Endothelial cell of umbilical vein (primary cell): ENCODE results near the gene SRBD1. TPM values are rescaled to one million over a fixed set of nuclear protein-coding genes. Genes with fewer than 3 reads are reported as not detected.

Experiments
- BruUV-seq: library from RNA; stranded (reverse); fragments of 400-500 nt; replicated peaks from 2 replicates; lab custom pipeline; 2021; lab: Mats Ljungman, UMichigan
- CTCF ChIA-PET: fragments of 300-600, 350-600 bp; sonication (Branson Sonifier 250); formaldehyde crosslinking; loops from one replicate; lab custom pipeline; 2021; ENCODE audit warnings: antibody characterized with exemption, inconsistent platforms; lab: Charles Lee
- POLR2A ChIA-PET: fragments of 300-600, 350-600 bp; sonication (Branson Sonifier 250); formaldehyde crosslinking; loops from one replicate; lab custom pipeline; 2021; ENCODE audit warnings: antibody characterized with exemption, inconsistent platforms; lab: Charles Lee
- DNase-seq: peaks from one replicate; pipeline ENCODE4 v3.0.0-alpha.2; 2011; ENCODE audit warnings: low read depth, low spot score
- FAIRE-seq: peaks from 2 replicates; lab custom pipeline; 2011; peaks lifted over from hg19 to GRCh38; lab: Jason Lieb, UNC
- H2AFZ ChIP-seq: 2 replicates; pipeline ENCODE4 v1.6.0; 2012; ENCODE audit warnings: low read depth, low read length, control low read depth, inconsistent platforms
- H3K27ac ChIP-seq: 2 replicates; pipeline ENCODE4 v1.5.1; 2011; ENCODE audit warnings: low read depth, mild to moderate bottlenecking, control low read depth, low read length, moderate library complexity; ENCODE audit not compliant: insufficient read depth
- H3K27me3 ChIP-seq, 2 experiments: 2 replicates each; pipeline versions ENCODE4 v1.6.0 to v1.6.1; 2011; ENCODE audit warnings: low read length in 2 of 2, mixed read lengths in 1 of 2; ENCODE audit not compliant: control insufficient read depth in 2 of 2, insufficient read depth in 2 of 2
- H3K36me3 ChIP-seq, 2 experiments: 2 replicates in 1 of 2; 3 replicates in 1 of 2; pipeline ENCODE4 v1.5.1; 2011; ENCODE audit warnings: low read length in 2 of 2, mild to moderate bottlenecking in 1 of 2, moderate library complexity in 1 of 2; ENCODE audit not compliant: control insufficient read depth in 2 of 2, insufficient read depth in 2 of 2; ENCODE audit errors: extremely low read depth in 1 of 2
- H3K4me1 ChIP-seq: 3 replicates; pipeline ENCODE4 v1.5.1; 2011; ENCODE audit warnings: mild to moderate bottlenecking, low read length; ENCODE audit not compliant: control insufficient read depth, insufficient read depth; ENCODE audit errors: extremely low read depth
- H3K4me2 ChIP-seq: 2 replicates; pipeline ENCODE4 v1.6.1; 2011; ENCODE audit warnings: low read length, control low read depth, mixed read lengths; ENCODE audit not compliant: insufficient read depth
- H3K4me3 ChIP-seq, 3 experiments: fragments of 200-600 bp in 1 of 3; sonication (generic), shearing (Covaris generic) in 1 of 3; replicated peaks in 1 of 3; 2 replicates each; pipeline ENCODE4 v1.5.1; 2011 to 2016; ENCODE audit warnings: control low read depth in 3 of 3, low read length in 3 of 3, mild to moderate bottlenecking in 2 of 3, inconsistent platforms in 1 of 3, low read depth in 1 of 3, moderate library complexity in 1 of 3; ENCODE audit not compliant: insufficient read depth in 1 of 3
- H3K79me2 ChIP-seq: 2 replicates; pipeline ENCODE4 v1.6.0; 2012; ENCODE audit warnings: low read length, inconsistent platforms; ENCODE audit not compliant: control insufficient read depth, insufficient read depth
- H3K9ac ChIP-seq: replicated peaks from 2 replicates; pipeline ENCODE3; 2011; ENCODE audit warnings: low read length, control low read depth; ENCODE audit not compliant: insufficient read depth; ENCODE audit errors: extremely low read depth
- H3K9me1 ChIP-seq: replicated peaks from 3 replicates; pipeline ENCODE4 v1.6.0; 2011; ENCODE audit warnings: mild to moderate bottlenecking, low read length; ENCODE audit not compliant: control insufficient read depth, insufficient read depth; ENCODE audit errors: extremely low read depth
- H3K9me3 ChIP-seq: replicated peaks from 2 replicates; pipeline ENCODE4 v1.5.1; 2012; ENCODE audit warnings: low read length, inconsistent platforms; ENCODE audit not compliant: control insufficient read depth, insufficient read depth
- H4K20me1 ChIP-seq: replicated peaks from 2 replicates; pipeline ENCODE3; 2011; ENCODE audit warnings: mild to moderate bottlenecking, low read length; ENCODE audit not compliant: control insufficient read depth, insufficient read depth; ENCODE audit errors: extremely low read depth
- EZH2 ChIP-seq: IDR thresholded peaks from 2 replicates; pipeline ENCODE4 v1.6.1; 2012; ENCODE audit warnings: borderline replicate concordance, low read depth, mild to moderate bottlenecking, moderate library complexity, low read length, inconsistent platforms; ENCODE audit not compliant: severe bottlenecking
- FOS ChIP-seq: IDR thresholded peaks from 2 replicates; pipeline ENCODE4 v1.6.1; 2011; ENCODE audit warnings: mild to moderate bottlenecking, low read length, moderate library complexity, borderline replicate concordance; ENCODE audit not compliant: insufficient read depth
- GATA2 ChIP-seq: IDR thresholded peaks from 2 replicates; pipeline ENCODE4 v1.7.0; 2011; ENCODE audit warnings: low read depth, mild to moderate bottlenecking, moderate library complexity, mixed read lengths, low read length; ENCODE audit not compliant: insufficient read length, insufficient read depth
- JUN ChIP-seq: IDR thresholded peaks from 2 replicates; pipeline ENCODE4 v1.6.1; 2011; ENCODE audit warnings: borderline replicate concordance, low read depth; ENCODE audit not compliant: insufficient read length, insufficient read depth
- MYC ChIP-seq: IDR thresholded peaks from one replicate; pipeline ENCODE4 v1.6.1; 2011; ENCODE audit warnings: mild to moderate bottlenecking, low read depth, low read length
- POLR2A ChIP-seq: IDR thresholded peaks from 2 replicates; pipeline ENCODE4 v1.6.1; 2012; ENCODE audit warnings: low read depth, mild to moderate bottlenecking, control low read depth, low read length
- POLR2AphosphoS5 ChIP-seq: IDR thresholded peaks from 2 replicates; pipeline ENCODE4 v1.6.1; 2012; ENCODE audit warnings: low read depth, mild to moderate bottlenecking, control low read depth, low read length, moderate library complexity; ENCODE audit not compliant: insufficient read depth
- dilution Hi-C: fragments of 300-500 bp; cut with MboI; formaldehyde crosslinking; loops from one replicate; pipeline ENCODE4 v1.15.0; 2019; ENCODE audit warnings: low sequenced_read_pairs; ENCODE audit not compliant: extremely low pct_ligation_motif_present
- intact Hi-C: fragments of 100-400 bp; cut with micrococcal nuclease; formaldehyde crosslinking; loops from one replicate; pipeline ENCODE4 v1.10.0; 2022
- polyA plus RNA-seq, 4 experiments: library from polyadenylated mRNA; depleted of rRNA in 3 of 4; stranded (reverse) in 3 of 4; unstranded in 1 of 4; fragments of >200 nt; gene quantifications; 2 replicates each; pipeline versions ENCODE4 v1.2.1 to v1.2.3, GENCODE V29; 2011 to 2012; ENCODE audit warnings: missing spikeins in 1 of 4
- total RNA-seq: library from RNA; stranded (reverse); gene quantifications from 2 replicates; pipeline ENCODE4 v1.2.3, GENCODE V29; 2021
- TF ChIP-seq, protein P1 (sequence below): IDR thresholded peaks from 2 replicates; pipeline ENCODE4 v1.6.1; 2011; ENCODE audit not compliant: insufficient read depth, insufficient read length
- TF ChIP-seq, protein P2 (sequence below), 2 donors: IDR thresholded peaks; 1 replicate in 1 of 2; 2 replicates in 1 of 2; pipeline ENCODE4 v1.5.1; 2011; ENCODE audit warnings: low read length in 2 of 2, mild to moderate bottlenecking in 2 of 2, moderate library complexity in 2 of 2, control low read depth in 1 of 2, inconsistent platforms in 1 of 2, low read depth in 1 of 2; ENCODE audit not compliant: insufficient read depth in 1 of 2; ENCODE audit errors: extremely low read depth in 1 of 2

SRBD1 gene
- total and polyA plus RNA-seq, 2 donors (not counting 3 experiments of a cell fraction or from before 2014, with no cell fraction given), result 3.7 to 12.5 TPM

DNA sequence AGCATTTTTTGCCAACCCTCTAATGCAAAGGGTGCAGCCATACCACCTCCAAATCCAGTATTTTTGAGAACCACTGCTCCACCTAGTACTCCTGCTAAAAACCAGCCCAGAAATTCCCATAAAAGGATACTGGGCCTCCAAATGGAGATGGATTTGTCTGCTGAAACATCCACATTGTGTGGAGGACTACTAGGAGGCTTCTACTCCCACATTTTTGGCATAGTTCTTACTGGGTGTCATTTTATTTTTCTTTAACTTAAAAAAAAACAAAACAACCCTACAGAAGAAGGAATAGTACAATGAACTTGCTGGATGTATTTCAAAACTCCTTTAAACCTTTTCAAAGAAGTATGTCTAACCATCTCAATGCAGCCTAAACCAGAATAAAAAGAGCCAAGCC is 219.2 kb downstream of the SRBD1 start:
- CTCF ChIA-PET, result no interaction called here
- Histone ChIP-seq H3K36me3 (no peaks in the 10 kb centered on the region), H3K4me2 (no peak overlapping the region), H2AFZ (no peak overlapping the region), H3K9me3 (no peaks in the 10 kb centered on the region), H3K27ac (no peak overlapping the region), H3K27me3 (no peaks in the 10 kb centered on the region), H3K4me1 (peaks cover 10% of the 10 kb centered on the region), H3K9me1 (no peaks in the 10 kb centered on the region), H3K4me3 (no peak overlapping the region), H4K20me1 (no peaks in the 10 kb centered on the region), H3K9ac (no peak overlapping the region), H3K79me2 (no peaks in the 10 kb centered on the region)
- no peak for DNase-seq
- BruUV-seq, result no TSS peak
- POLR2A ChIA-PET, result no interaction called here
- intact Hi-C loops, result no loop called here
- TF ChIP-seq, protein P1, sequence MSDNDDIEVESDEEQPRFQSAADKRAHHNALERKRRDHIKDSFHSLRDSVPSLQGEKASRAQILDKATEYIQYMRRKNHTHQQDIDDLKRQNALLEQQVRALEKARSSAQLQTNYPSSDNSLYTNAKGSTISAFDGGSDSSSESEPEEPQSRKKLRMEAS, result no peak
- TF ChIP-seq MYC (no peak), POLR2A (no peak), FOS (no peak), JUN (no peak), EZH2 (no peak), POLR2AphosphoS5 (no peak), GATA2 (no peak)
- TF ChIP-seq, protein P2, sequence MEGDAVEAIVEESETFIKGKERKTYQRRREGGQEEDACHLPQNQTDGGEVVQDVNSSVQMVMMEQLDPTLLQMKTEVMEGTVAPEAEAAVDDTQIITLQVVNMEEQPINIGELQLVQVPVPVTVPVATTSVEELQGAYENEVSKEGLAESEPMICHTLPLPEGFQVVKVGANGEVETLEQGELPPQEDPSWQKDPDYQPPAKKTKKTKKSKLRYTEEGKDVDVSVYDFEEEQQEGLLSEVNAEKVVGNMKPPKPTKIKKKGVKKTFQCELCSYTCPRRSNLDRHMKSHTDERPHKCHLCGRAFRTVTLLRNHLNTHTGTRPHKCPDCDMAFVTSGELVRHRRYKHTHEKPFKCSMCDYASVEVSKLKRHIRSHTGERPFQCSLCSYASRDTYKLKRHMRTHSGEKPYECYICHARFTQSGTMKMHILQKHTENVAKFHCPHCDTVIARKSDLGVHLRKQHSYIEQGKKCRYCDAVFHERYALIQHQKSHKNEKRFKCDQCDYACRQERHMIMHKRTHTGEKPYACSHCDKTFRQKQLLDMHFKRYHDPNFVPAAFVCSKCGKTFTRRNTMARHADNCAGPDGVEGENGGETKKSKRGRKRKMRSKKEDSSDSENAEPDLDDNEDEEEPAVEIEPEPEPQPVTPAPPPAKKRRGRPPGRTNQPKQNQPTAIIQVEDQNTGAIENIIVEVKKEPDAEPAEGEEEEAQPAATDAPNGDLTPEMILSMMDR (IDR thresholded peaks at IDR 0.05; ENCODE audit: extremely low read depth in 1 of 2, insufficient read depth in 1 of 2, low read depth in 1 of 2, low read length in 2 of 2), result no peak
- dilution Hi-C loops, result no loop called here
- no peak for FAIRE-seq
